Measurements from ENCODE around the gene TRIM67. TPM values are rescaled to one million over a fixed set of nuclear protein-coding genes. Genes with fewer than 3 reads are reported as not detected.

Gene TRIM67
- total and polyA plus RNA-seq, 2 experiments from 2014 or later = 0.13 TPM; not detected in 1

DNA sequence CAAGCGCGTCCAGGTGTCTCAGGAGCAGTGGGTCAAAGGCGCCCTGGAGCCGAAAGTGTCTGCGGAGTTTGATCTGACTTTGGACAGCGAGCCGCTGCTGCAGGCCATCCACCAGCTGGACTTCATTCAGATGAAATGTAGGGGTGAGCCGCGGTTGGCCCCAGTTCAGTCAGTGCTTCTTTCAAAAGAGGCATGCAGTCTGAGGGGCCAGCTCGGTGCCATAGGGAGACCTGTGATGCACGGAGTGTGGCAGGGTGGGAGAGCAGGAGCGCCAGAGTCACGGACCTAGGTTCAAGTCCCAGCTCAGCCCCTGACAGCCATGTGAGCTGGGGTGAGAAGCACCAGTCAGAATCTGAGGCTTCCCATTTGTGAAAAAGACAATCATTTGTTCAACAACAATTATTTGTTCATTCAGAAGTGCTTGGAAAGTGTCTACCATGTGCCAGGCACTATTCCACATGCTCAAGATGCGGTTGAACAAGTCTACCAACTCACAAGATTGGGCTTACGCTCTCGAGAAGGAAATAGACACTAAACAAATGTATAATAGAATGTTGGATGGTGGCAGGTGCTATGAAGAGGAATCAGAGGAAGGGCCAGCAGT is 39.6 kb downstream of the TRIM67 start:
- H3K4me1 ChIP-seq (ENCODE audit: insufficient read depth) = no peaks in the 10 kb centered on the region
- no peaks in the 10 kb centered on the region for H3K9me2 ChIP-seq (replicated peaks; ENCODE audit: insufficient read depth)
- 83% methylated on average over 16 of the region's 16 CpGs for WGBS (ENCODE audit: low lambda C conversion rate, missing lambda C conversion rate)
- no peaks in the 10 kb centered on the region for H3K9me3 ChIP-seq (ENCODE audit: low read depth)
- no peak for DNase-seq (ENCODE audit: low spot score)
- H3K4me2 ChIP-seq = no peak overlapping the region
- H3K4me3 ChIP-seq = no peak overlapping the region
- H3K79me2 ChIP-seq = no peaks in the 10 kb centered on the region
- H4K20me1 ChIP-seq (ENCODE audit: insufficient read depth, poor library complexity, severe bottlenecking) = no peaks in the 10 kb centered on the region
- TF ChIP-seq EZH2 (IDR thresholded peaks at IDR 0.05; ENCODE audit: borderline replicate concordance) (no peak), EZH2phosphoT487 (IDR thresholded peaks at IDR 0.05; ENCODE audit: low read depth, severe bottlenecking, unreplicated experiment) (no peak)
- TF ChIP-seq, protein P1, sequence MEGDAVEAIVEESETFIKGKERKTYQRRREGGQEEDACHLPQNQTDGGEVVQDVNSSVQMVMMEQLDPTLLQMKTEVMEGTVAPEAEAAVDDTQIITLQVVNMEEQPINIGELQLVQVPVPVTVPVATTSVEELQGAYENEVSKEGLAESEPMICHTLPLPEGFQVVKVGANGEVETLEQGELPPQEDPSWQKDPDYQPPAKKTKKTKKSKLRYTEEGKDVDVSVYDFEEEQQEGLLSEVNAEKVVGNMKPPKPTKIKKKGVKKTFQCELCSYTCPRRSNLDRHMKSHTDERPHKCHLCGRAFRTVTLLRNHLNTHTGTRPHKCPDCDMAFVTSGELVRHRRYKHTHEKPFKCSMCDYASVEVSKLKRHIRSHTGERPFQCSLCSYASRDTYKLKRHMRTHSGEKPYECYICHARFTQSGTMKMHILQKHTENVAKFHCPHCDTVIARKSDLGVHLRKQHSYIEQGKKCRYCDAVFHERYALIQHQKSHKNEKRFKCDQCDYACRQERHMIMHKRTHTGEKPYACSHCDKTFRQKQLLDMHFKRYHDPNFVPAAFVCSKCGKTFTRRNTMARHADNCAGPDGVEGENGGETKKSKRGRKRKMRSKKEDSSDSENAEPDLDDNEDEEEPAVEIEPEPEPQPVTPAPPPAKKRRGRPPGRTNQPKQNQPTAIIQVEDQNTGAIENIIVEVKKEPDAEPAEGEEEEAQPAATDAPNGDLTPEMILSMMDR (IDR thresholded peaks at IDR 0.05; ENCODE audit: poor library complexity) = no peak
- H3K27me3 ChIP-seq = no peaks in the 10 kb centered on the region
- H3K27ac ChIP-seq = no peak overlapping the region
- no peak overlapping the region for H2AFZ ChIP-seq
- no peaks in the 10 kb centered on the region for H3K36me3 ChIP-seq (replicated peaks; ENCODE audit: insufficient read depth, low read depth)

- Histone ChIP-seq H2AFZ (no peak overlapping the region), H3K36me3 (replicated peaks; ENCODE audit: insufficient read depth, low read depth) (no peaks in the 10 kb centered on the region), H3K9me3 (ENCODE audit: low read depth) (no peaks in the 10 kb centered on the region), H3K27me3 (no peaks in the 10 kb centered on the region), H3K79me2 (no peaks in the 10 kb centered on the region), H3K4me3 (no peak overlapping the region), H3K4me2 (no peak overlapping the region), H3K4me1 (ENCODE audit: insufficient read depth) (no peaks in the 10 kb centered on the region), H3K27ac (no peak overlapping the region), H4K20me1 (ENCODE audit: insufficient read depth, poor library complexity, severe bottlenecking) (no peaks in the 10 kb centered on the region), H3K9me2 (replicated peaks; ENCODE audit: insufficient read depth) (no peaks in the 10 kb centered on the region)
- WGBS (ENCODE audit: low lambda C conversion rate, missing lambda C conversion rate) = 66% methylated on average over 2 of the region's 5 CpGs
- DNase-seq (ENCODE audit: low spot score) = no peak
- TF ChIP-seq, protein P1 (IDR thresholded peaks at IDR 0.05; ENCODE audit: poor library complexity) = no peak
- TF ChIP-seq EZH2 (IDR thresholded peaks at IDR 0.05; ENCODE audit: borderline replicate concordance) (no peak), EZH2phosphoT487 (IDR thresholded peaks at IDR 0.05; ENCODE audit: low read depth, severe bottlenecking, unreplicated experiment) (no peak)
These were observed 40.2 kb downstream of the TRIM67 start for GRCh38 chr1:231201979-231202633.

GRCh38 chr1:231203259-231204057 is 41.6 kb downstream of the TRIM67 start:
- WGBS (ENCODE audit: low lambda C conversion rate, missing lambda C conversion rate) = 88% methylated on average over 20 of the region's 21 CpGs
- H3K79me2 ChIP-seq = no peaks in the 10 kb centered on the region
- DNase-seq (ENCODE audit: low spot score) = no peak

More at GRCh38 chr1:231203259-231204057, 41.6 kb downstream of the TRIM67 start:
- no peaks in the 10 kb centered on the region for H4K20me1 ChIP-seq (ENCODE audit: insufficient read depth, poor library complexity, severe bottlenecking)
- TF ChIP-seq EZH2 (IDR thresholded peaks at IDR 0.05; ENCODE audit: borderline replicate concordance) = no peak
- TF ChIP-seq EZH2phosphoT487 (IDR thresholded peaks at IDR 0.05; ENCODE audit: low read depth, severe bottlenecking, unreplicated experiment) = no peak
- TF ChIP-seq, protein P1 (IDR thresholded peaks at IDR 0.05; ENCODE audit: poor library complexity) = no peak
- no peak overlapping the region for H3K4me3 ChIP-seq
- no peaks in the 10 kb centered on the region for H3K27me3 ChIP-seq
- no peak overlapping the region for H2AFZ ChIP-seq
- H3K9me3 ChIP-seq (ENCODE audit: low read depth) = no peaks in the 10 kb centered on the region
- H3K36me3 ChIP-seq (replicated peaks; ENCODE audit: insufficient read depth, low read depth) = no peaks in the 10 kb centered on the region
- no peak overlapping the region for H3K4me2 ChIP-seq
- no peaks in the 10 kb centered on the region for H3K4me1 ChIP-seq (ENCODE audit: insufficient read depth)
- no peaks in the 10 kb centered on the region for H3K9me2 ChIP-seq (replicated peaks; ENCODE audit: insufficient read depth)
- H3K27ac ChIP-seq = no peak overlapping the region

Measured in hepatocyte (in vitro differentiated cells).